Esophagus (tissue), 2 donors: ENCODE results near the gene MYO16. TPM values are rescaled to one million over a fixed set of nuclear protein-coding genes. Genes with fewer than 3 reads are reported as not detected.

Experiments
- H3K27ac ChIP-seq, 2 donors: one replicate each; pipeline ENCODE4 v1.5.1; 2013; ENCODE audit warnings: low read depth in 2 of 2, mild to moderate bottlenecking in 2 of 2, inconsistent platforms in 1 of 2, low read length in 1 of 2, moderate library complexity in 1 of 2
- H3K27me3 ChIP-seq, 2 donors: one replicate each; pipeline ENCODE4 v1.6.1; 2013; ENCODE audit warnings: low read length in 2 of 2, control low read depth in 1 of 2, mild to moderate bottlenecking in 1 of 2; ENCODE audit not compliant: insufficient read depth in 2 of 2, control insufficient read depth in 1 of 2
- H3K36me3 ChIP-seq, 2 donors: one replicate each; pipeline ENCODE4 v1.6.1; 2013; ENCODE audit warnings: low read length in 1 of 2; ENCODE audit not compliant: control insufficient read depth in 2 of 2, insufficient read depth in 2 of 2
- H3K4me1 ChIP-seq, 2 donors: one replicate each; pipeline ENCODE4 v1.6.1; 2013; ENCODE audit warnings: low read length in 1 of 2; ENCODE audit not compliant: control insufficient read depth in 2 of 2, insufficient read depth in 2 of 2
- H3K4me3 ChIP-seq, 2 donors: one replicate each; pipeline ENCODE4 v1.5.1; 2013; ENCODE audit warnings: low read length in 2 of 2, mild to moderate bottlenecking in 2 of 2, low read depth in 1 of 2, moderate library complexity in 1 of 2
- H3K9me3 ChIP-seq, 2 donors: one replicate each; pipeline ENCODE4 v1.6.1; 2013; ENCODE audit warnings: mild to moderate bottlenecking in 2 of 2, low read depth in 1 of 2, low read length in 1 of 2, moderate library complexity in 1 of 2; ENCODE audit not compliant: control insufficient read depth in 2 of 2, insufficient read depth in 1 of 2
- WGBS, 2 donors: extraction: QIAGEN DNeasy Blood & Tissue Kit; methylation state at CpG; one replicate each; pipeline ENCODE4 v1.1.7; 2013; 5-methylcytosine and 5-hydroxymethylcytosine counted together
- polyA plus RNA-seq, 2 donors: library from polyadenylated mRNA; stranded (reverse); fragments of 200-250 nt; gene quantifications; one replicate each; pipeline ENCODE4 v1.2.3, GENCODE V29; 2013
- donor health status: healthy with polysubstance abuse.
- donor health status: Bipolar disorder and iron deficiency.

Gene MYO16
- polyA plus RNA-seq, 2 donors: 0.06 to 0.18 TPM

DNA sequence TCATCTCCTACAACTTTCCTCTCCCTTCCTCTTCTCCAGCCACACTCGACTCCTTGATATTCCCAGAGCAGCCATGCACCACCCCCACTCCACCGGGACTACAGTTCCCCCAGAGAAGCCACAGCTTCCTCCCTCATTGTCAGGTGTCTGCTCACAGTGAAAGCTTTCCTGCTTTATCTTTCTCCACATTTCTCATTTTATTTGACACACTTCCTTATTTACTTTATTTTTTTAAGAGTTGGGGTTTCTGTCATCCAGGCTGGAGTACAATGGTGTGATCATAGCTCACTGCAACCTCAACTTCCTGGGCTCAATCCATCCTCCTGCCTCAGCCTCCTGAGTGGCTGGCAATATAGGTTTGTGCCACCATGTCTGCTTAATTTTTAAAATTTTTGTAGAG is 464.6 kb downstream of the MYO16 start:
- Histone ChIP-seq H3K9me3 (no peaks in the 10 kb centered on the region), H3K4me3 (no peak overlapping the region), H3K27ac (no peak overlapping the region), H3K36me3 (no peaks in the 10 kb centered on the region), H3K4me1 (no peaks in the 10 kb centered on the region), H3K27me3 (no peaks in the 10 kb centered on the region)
- WGBS, 2 donors: 57 to 62% methylated on average over 2 of the region's 2 CpGs

DNA sequence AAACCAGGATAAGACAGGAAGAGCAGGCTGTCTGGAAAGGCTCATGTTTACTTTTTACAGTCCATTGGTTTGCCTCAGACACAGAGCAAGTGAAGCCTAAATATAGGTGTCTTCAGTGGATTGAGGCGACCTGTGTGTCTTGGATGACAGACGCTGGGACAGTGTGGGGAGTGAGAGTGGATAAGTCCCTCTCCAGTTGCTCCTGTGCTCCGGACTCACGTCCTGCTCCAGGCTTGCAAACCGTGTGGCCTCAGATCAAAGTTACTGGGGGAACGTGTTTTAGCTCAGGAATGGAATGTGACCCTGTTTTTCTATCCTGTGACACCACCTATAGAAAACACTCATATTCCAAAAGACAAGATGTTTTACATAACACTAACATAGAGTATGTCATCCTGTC is 465.7 kb downstream of the MYO16 start:
- Histone ChIP-seq H3K9me3 (no peaks in the 10 kb centered on the region), H3K27ac (no peak overlapping the region), H3K4me1 (no peaks in the 10 kb centered on the region), H3K36me3 (no peaks in the 10 kb centered on the region), H3K4me3 (no peak overlapping the region), H3K27me3 (no peaks in the 10 kb centered on the region)
- WGBS, 2 donors: 58 to 75% methylated on average over 6 of the region's 6 CpGs

DNA sequence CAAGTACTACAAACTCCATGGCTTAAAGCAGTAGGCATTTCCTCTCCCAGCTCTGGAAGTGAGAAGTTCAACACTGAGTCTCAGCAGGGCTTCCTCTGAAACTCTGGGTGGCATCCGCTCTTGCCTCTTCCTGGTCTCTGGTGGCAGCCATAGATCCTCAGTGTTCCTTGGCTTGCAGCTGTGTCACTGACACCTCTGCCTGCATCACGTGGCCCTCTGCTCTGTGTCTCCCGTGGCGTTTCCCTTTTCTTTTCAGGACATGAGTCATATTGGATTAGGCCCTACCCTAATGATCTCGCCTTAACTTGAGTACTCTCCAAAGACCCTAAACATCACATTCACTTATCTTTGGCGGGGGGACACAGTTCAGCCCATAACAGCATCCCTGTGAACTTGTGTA is 466.7 kb downstream of the MYO16 start:
- H3K27ac ChIP-seq: no peak overlapping the region
- 40 to 60% methylated on average over 6 of the region's 6 CpGs for WGBS, 2 donors
- H3K36me3 ChIP-seq: no peaks in the 10 kb centered on the region
- H3K4me1 ChIP-seq: no peaks in the 10 kb centered on the region
- H3K4me3 ChIP-seq: no peak overlapping the region
- no peaks in the 10 kb centered on the region for H3K9me3 ChIP-seq
- H3K27me3 ChIP-seq: no peaks in the 10 kb centered on the region

DNA sequence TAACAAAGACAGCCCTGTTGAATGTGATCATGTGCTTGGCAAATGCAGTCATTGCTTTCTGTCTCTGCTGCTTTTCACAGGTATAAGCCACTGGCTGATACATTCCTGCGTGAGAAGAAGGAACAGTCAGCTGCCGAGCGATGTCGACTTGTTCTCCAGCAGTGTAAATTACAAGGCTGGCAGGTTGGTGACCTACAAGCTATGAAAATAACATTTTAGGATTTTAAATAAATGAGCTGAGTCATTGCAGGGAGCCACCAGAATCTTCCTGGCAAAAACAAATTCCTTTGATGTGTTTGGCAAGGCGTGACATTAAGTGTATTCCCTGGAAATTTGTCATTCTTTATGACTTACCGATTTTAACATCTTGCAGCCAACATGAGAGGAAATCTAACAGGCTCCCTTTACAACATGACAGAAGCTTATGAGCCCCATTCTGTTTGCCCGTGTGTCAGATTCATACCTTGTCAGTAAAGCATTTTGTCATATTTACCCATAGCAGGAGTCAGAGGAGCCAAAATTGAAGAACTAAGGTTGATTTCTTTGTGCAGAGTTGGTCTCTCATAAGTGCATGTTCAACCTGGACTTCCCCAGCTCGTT is 471.4 kb downstream of the MYO16 start:
- no peak overlapping the region for H3K4me3 ChIP-seq
- no peaks in the 10 kb centered on the region for H3K9me3 ChIP-seq
- H3K4me1 ChIP-seq: no peaks in the 10 kb centered on the region
- WGBS, 2 donors: 42 to 53% methylated on average over 8 of the region's 8 CpGs
- no peaks in the 10 kb centered on the region for H3K36me3 ChIP-seq
- no peaks in the 10 kb centered on the region for H3K27me3 ChIP-seq
- H3K27ac ChIP-seq: no peak overlapping the region

DNA sequence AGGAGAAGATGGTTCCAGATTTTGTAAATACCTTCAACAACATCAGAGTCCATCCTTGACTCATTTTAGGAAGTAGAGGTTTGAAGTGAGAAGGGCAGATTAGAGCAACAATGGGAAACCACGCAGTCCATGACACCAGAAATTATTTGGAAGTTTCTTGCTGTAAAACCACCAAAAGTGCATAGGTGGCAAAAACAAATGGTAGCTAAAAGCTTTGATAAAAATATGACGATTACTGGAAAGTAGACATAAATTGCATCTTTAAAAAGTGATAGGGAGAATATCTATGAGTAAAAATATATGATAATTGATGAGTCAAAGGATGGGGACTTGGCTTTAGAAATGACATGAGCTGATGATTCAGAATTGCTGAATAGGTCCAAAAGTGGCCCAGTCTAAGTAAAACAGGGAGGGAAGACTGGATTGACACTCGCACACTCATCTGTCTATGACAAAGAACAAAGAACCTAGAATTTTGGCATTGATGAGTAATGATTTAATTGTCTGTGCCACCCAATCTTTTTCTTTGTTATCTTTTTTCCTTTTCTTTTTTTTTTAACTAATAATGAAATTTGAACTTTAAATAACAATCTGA is 472.2 kb downstream of the MYO16 start:
- H3K36me3 ChIP-seq: no peaks in the 10 kb centered on the region
- H3K4me1 ChIP-seq: no peaks in the 10 kb centered on the region
- H3K27ac ChIP-seq: no peak overlapping the region
- WGBS, 2 donors: 71 to 78% methylated on average over 3 of the region's 3 CpGs
- no peaks in the 10 kb centered on the region for H3K27me3 ChIP-seq
- H3K9me3 ChIP-seq: no peaks in the 10 kb centered on the region
- H3K4me3 ChIP-seq: no peak overlapping the region

DNA sequence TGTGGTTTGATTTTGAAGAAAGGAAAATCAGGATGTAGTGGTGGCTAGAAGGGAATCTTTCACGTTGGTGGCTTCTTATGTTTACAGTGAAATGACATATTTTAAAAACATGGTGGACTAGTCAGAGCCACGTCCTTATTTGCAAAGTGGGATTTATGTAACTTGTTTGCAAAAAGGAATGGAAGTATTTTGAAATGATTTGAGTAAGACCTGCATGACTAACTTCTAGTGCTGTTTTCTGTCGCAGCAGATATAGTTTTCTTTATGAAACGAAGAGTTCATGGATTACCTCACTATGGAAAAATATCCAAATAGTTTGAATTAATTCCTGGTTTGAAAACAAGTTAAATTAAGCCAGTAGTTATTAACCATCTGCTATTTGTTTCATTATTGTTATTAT is 476.5 kb downstream of the MYO16 start:
- Histone ChIP-seq H3K27ac (no peak overlapping the region), H3K9me3 (no peaks in the 10 kb centered on the region), H3K27me3 (no peaks in the 10 kb centered on the region), H3K4me1 (no peaks in the 10 kb centered on the region), H3K4me3 (no peak overlapping the region), H3K36me3 (no peaks in the 10 kb centered on the region)
- 57 to 71% methylated on average over 4 of the region's 4 CpGs for WGBS, 2 donors

DNA sequence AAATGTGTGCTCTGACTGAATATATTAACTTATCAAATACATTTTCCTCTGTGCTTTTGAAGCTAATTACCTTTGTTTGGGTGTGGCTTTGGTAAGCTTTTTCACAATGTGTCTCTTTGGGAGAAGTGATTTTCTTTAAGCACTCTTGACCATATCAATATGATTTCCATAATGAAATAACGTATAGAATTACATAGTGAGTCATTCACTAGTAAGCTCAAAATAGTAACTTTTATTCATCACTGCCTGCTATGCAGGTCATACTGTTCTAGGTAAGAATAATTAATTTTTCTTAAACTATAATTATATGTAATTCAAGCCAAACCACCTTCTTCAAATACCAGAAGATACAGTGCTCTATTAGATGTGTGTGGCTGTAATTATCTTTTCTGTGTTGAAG is 480.7 kb downstream of the MYO16 start:
- H3K4me1 ChIP-seq: no peaks in the 10 kb centered on the region
- 31 to 49% methylated on average over 1 of the region's 1 CpG for WGBS, 2 donors
- no peaks in the 10 kb centered on the region for H3K9me3 ChIP-seq
- H3K4me3 ChIP-seq: no peak overlapping the region
- no peaks in the 10 kb centered on the region for H3K36me3 ChIP-seq
- no peak overlapping the region for H3K27ac ChIP-seq
- no peaks in the 10 kb centered on the region for H3K27me3 ChIP-seq

DNA sequence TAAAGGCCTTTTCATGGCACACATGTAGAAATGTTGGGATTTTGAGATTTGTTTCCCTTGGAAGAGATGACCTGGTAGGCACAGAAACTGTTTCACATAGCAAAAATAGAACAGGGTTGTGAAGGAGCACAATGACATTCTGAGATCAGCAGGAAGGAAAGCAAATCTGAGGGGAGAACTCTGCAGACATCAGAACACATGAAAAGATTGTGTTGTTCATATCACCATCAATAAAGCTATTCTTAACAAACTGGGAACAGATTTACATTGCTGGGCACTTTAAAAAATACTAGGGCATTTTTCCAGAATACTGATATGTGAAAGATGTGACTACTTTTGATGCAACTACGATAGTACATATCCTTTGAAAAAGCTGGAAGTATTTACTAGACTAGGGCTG is 481.7 kb downstream of the MYO16 start:
- no peak overlapping the region for H3K27ac ChIP-seq
- no peaks in the 10 kb centered on the region for H3K9me3 ChIP-seq
- H3K4me1 ChIP-seq: no peaks in the 10 kb centered on the region
- 61 to 65% methylated on average over 1 of the region's 1 CpG for WGBS, 2 donors
- no peaks in the 10 kb centered on the region for H3K36me3 ChIP-seq
- H3K27me3 ChIP-seq: no peaks in the 10 kb centered on the region
- no peak overlapping the region for H3K4me3 ChIP-seq

DNA sequence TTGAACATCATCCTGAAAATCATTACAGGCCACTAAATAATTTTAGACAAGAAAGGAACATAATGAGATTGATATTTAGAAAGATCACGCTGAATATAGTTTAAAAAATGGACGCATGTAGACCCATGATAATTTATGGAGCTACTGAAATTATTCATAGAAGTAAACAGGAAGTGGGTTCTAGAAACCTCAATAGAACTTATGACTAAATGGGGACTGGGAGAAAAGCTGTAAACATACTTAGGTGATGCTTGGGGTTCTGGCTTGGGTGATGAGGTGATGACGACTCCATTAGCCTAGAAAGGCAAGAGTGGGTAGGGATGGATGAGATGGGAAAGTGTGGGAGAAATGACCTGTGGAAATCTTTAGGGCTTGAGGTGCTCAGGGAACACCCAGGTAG is 484.0 kb downstream of the MYO16 start:
- no peak overlapping the region for H3K4me3 ChIP-seq
- WGBS, 2 donors: 77 to 82% methylated on average over 3 of the region's 3 CpGs
- H3K9me3 ChIP-seq: no peaks in the 10 kb centered on the region
- no peaks in the 10 kb centered on the region for H3K27me3 ChIP-seq
- H3K36me3 ChIP-seq: no peaks in the 10 kb centered on the region
- H3K4me1 ChIP-seq: no peaks in the 10 kb centered on the region
- H3K27ac ChIP-seq: no peak overlapping the region

DNA sequence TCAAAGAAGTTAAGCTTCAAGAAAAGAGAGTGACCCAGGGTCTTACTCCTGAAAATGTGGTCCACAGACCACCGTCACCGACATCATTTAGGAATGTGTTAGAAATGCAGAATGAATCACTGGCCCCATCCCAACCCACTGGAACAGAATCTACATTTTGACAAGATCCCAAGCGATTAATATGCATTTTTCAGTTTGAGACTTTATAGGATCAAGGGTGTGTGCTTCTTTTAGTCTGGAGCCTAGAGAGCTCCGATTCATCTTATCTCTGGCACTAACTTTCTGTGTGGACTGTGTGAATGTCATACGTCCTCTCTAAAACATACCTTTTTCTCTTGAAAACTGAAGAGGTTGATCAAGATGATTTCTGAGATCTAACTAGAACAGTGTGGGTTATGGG is 484.8 kb downstream of the MYO16 start:
- 85 to 90% methylated on average over 5 of the region's 5 CpGs for WGBS, 2 donors
- no peak overlapping the region for H3K4me3 ChIP-seq
- no peaks in the 10 kb centered on the region for H3K9me3 ChIP-seq
- H3K27ac ChIP-seq: no peak overlapping the region
- H3K4me1 ChIP-seq: no peaks in the 10 kb centered on the region
- H3K27me3 ChIP-seq: no peaks in the 10 kb centered on the region
- no peaks in the 10 kb centered on the region for H3K36me3 ChIP-seq
